ENCODE results near the gene CDC16.

DNA sequence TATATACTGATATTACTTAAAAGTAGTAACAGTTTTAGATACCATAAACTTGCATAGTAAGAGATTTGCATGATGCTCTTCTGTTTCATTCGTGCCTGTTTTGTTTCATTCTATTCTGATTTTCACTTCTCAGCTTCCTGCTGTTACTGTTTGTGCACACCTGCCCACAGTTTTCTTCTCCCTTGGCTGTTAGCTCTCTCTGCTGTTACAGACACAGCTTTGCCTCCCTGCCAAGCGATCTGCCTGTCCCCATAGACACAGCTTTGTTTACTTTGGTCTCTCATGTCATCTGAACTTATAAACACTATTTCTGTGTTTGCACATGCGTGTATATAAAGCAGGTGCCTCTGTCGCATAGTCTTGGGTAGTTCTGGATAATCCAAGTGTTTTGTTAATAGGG is 25.3 kb downstream of the CDC16 start:
- TF ChIP-seq POLR2A (IDR thresholded peaks at IDR 0.05) = no peak
- TF ChIP-seq, protein P1, sequence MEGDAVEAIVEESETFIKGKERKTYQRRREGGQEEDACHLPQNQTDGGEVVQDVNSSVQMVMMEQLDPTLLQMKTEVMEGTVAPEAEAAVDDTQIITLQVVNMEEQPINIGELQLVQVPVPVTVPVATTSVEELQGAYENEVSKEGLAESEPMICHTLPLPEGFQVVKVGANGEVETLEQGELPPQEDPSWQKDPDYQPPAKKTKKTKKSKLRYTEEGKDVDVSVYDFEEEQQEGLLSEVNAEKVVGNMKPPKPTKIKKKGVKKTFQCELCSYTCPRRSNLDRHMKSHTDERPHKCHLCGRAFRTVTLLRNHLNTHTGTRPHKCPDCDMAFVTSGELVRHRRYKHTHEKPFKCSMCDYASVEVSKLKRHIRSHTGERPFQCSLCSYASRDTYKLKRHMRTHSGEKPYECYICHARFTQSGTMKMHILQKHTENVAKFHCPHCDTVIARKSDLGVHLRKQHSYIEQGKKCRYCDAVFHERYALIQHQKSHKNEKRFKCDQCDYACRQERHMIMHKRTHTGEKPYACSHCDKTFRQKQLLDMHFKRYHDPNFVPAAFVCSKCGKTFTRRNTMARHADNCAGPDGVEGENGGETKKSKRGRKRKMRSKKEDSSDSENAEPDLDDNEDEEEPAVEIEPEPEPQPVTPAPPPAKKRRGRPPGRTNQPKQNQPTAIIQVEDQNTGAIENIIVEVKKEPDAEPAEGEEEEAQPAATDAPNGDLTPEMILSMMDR (IDR thresholded peaks at IDR 0.05 in 8 of 11, conservative IDR thresholded peaks at IDR 0.05 in 3 of 11) = no peak
